ENCODE measurements around the gene SRD5A2. TPM values are rescaled to one million over a fixed set of nuclear protein-coding genes. Genes with fewer than 3 reads are reported as not detected.

The SRD5A2 gene
- total and polyA plus RNA-seq, 2 of the 8 experiments (the other 6 are each of a cell fraction or from before 2014, with no cell fraction given): 0.02 TPM; not detected in 1

GRCh38 chr2:31475692-31476091 lies 105.0 kb downstream of the SRD5A2 start:
- 65% methylated on average over 1 of the region's 1 CpG; no CpG with 5 or more reads in 1 of the 2 experiments for WGBS, 2 experiments (ENCODE audit: extremely low coverage in 1 of 2, insufficient coverage in 1 of 2, insufficient read length in 1 of 2, insufficient replicate concordance in 2 of 2, low coverage in 1 of 2, low lambda C conversion rate in 2 of 2, missing lambda C conversion rate in 1 of 2)
- H3K4me3 ChIP-seq (ENCODE audit: extremely low read depth in 1 of 4, insufficient read depth in 2 of 4, low read depth in 3 of 4, low read length in 4 of 4): no peak overlapping the region
- H3K4me2 ChIP-seq (ENCODE audit: insufficient read depth in 1 of 2, low read depth in 2 of 2, low read length in 2 of 2): no peak overlapping the region
- no peak overlapping the region for H3K18ac ChIP-seq (ENCODE audit: extremely low read depth, low read length)
- no peaks in the 10 kb centered on the region for H3K79me2 ChIP-seq (ENCODE audit: control insufficient read depth in 1 of 2, insufficient read depth in 2 of 2, low read length in 2 of 2)
- CTCF ChIA-PET (ENCODE audit: partially characterized antibody): no interaction called here
- H3K14ac ChIP-seq (ENCODE audit: insufficient read length): no peak overlapping the region
- no peak overlapping the region for H2BK12ac ChIP-seq (ENCODE audit: low read depth, low read length)
- no peak overlapping the region for H2AK5ac ChIP-seq (ENCODE audit: low read depth, low read length)
- no peak overlapping the region for H2BK15ac ChIP-seq (ENCODE audit: low read length)
- H3K27me3 ChIP-seq (replicated peaks in 1 of 4; ENCODE audit: control insufficient read depth in 3 of 4, extremely low read depth in 1 of 4, insufficient read depth in 3 of 4, low read length in 3 of 4): no peaks in the 10 kb centered on the region
- no peak overlapping the region for H2BK20ac ChIP-seq (ENCODE audit: low read length)
- no peak overlapping the region for H4K5ac ChIP-seq (ENCODE audit: insufficient read length, low read depth, low read length)
- H4K91ac ChIP-seq (replicated peaks; ENCODE audit: insufficient read length, low read length): no peak overlapping the region
- no peaks in the 10 kb centered on the region for H4K20me1 ChIP-seq (replicated peaks in 1 of 2; ENCODE audit: control insufficient read depth in 1 of 2, insufficient read depth in 2 of 2, low read length in 2 of 2)
- no peak overlapping the region for H2BK5ac ChIP-seq (ENCODE audit: low read depth, low read length)
- H3K4me1 ChIP-seq (replicated peaks in 1 of 4; ENCODE audit: control insufficient read depth in 3 of 4, insufficient read depth in 4 of 4, low read length in 3 of 4): no peaks in the 10 kb centered on the region
- FAIRE-seq (no peak), DNase-seq (ENCODE audit: low read depth in 1 of 2, low spot score in 2 of 2) (no peak)
- H2AFZ ChIP-seq (ENCODE audit: low read length): no peak overlapping the region
- H3K79me1 ChIP-seq (ENCODE audit: low read depth, low read length): no peaks in the 10 kb centered on the region
- no peak overlapping the region for H3K4ac ChIP-seq (replicated peaks; ENCODE audit: insufficient read length, low read depth, low read length)
- H3K9ac ChIP-seq (replicated peaks in 1 of 4; ENCODE audit: extremely low read depth in 1 of 4, low read depth in 3 of 4, low read length in 3 of 4): no peak overlapping the region
- peaks cover 17 to 28% of the 10 kb centered on the region in 2 experiments; a peak in 3 of 4 replicates for H3K9me3 ChIP-seq (ENCODE audit: insufficient read depth in 2 of 2, low read depth in 1 of 2, low read length in 1 of 2)
- no peak overlapping the region for H2BK120ac ChIP-seq (replicated peaks; ENCODE audit: low read depth, low read length)
- H3K56ac ChIP-seq (replicated peaks; ENCODE audit: insufficient read length, low read depth, low read length): no peak overlapping the region
- H3K23ac ChIP-seq (ENCODE audit: insufficient read length): no peak overlapping the region
- H3K23me2 ChIP-seq (ENCODE audit: low read depth, low read length): no peaks in the 10 kb centered on the region
- no peaks in the 10 kb centered on the region for H3K36me3 ChIP-seq (ENCODE audit: control insufficient read depth in 2 of 4, insufficient read depth in 4 of 4, low read length in 3 of 4)
- POLR2A ChIA-PET (ENCODE audit: partially characterized antibody): no interaction called here
- no peak overlapping the region for H4K8ac ChIP-seq (ENCODE audit: extremely low read depth, insufficient read depth, low read length)
- H3K27ac ChIP-seq (ENCODE audit: low read depth, low read length): no peak overlapping the region
- no peak for TF ChIP-seq CHD1 (IDR thresholded peaks at IDR 0.05; ENCODE audit: low read depth, low read length)
- no peak for TF ChIP-seq PHF8 (conservative IDR thresholded peaks at IDR 0.05; ENCODE audit: low read depth, low read length)
- TF ChIP-seq SP1 (IDR thresholded peaks at IDR 0.05; ENCODE audit: low read depth, low read length): no peak
- TF ChIP-seq MAFK (IDR thresholded peaks at IDR 0.05; ENCODE audit: low read depth, low read length): no peak
- no peak for TF ChIP-seq CHD2 (IDR thresholded peaks at IDR 0.05; ENCODE audit: low read length)
- no peak for TF ChIP-seq TBP (IDR thresholded peaks at IDR 0.05; ENCODE audit: low read depth, low read length)
- TF ChIP-seq RNF2 (IDR thresholded peaks at IDR 0.05; ENCODE audit: borderline replicate concordance, low read depth, low read length, missing control alignments, poor library complexity, severe bottlenecking): no peak
- TF ChIP-seq, protein P1, sequence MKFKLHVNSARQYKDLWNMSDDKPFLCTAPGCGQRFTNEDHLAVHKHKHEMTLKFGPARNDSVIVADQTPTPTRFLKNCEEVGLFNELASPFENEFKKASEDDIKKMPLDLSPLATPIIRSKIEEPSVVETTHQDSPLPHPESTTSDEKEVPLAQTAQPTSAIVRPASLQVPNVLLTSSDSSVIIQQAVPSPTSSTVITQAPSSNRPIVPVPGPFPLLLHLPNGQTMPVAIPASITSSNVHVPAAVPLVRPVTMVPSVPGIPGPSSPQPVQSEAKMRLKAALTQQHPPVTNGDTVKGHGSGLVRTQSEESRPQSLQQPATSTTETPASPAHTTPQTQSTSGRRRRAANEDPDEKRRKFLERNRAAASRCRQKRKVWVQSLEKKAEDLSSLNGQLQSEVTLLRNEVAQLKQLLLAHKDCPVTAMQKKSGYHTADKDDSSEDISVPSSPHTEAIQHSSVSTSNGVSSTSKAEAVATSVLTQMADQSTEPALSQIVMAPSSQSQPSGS (IDR thresholded peaks at IDR 0.05; ENCODE audit: low read length): no peak
- no peak for TF ChIP-seq SUZ12 (IDR thresholded peaks at IDR 0.05; ENCODE audit: low read length)
- TF ChIP-seq EGR1 (IDR thresholded peaks at IDR 0.05; ENCODE audit: borderline replicate concordance, low read depth, low read length): no peak
- TF ChIP-seq, protein P2, sequence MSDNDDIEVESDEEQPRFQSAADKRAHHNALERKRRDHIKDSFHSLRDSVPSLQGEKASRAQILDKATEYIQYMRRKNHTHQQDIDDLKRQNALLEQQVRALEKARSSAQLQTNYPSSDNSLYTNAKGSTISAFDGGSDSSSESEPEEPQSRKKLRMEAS (IDR thresholded peaks at IDR 0.05): no peak
- TF ChIP-seq TAF7 (optimal IDR thresholded peaks at IDR 0.05; ENCODE audit: borderline replicate concordance, low read depth, low read length): no peak
- no peak for TF ChIP-seq KDM5A (IDR thresholded peaks at IDR 0.05; ENCODE audit: low read length)

Measured in H1 (cell line).